Lower leg skin (tissue), 4 donors: ENCODE results near the gene TXNIP. TPM values are rescaled to one million over a fixed set of nuclear protein-coding genes. Genes with fewer than 3 reads are reported as not detected.
A peak's percentile ranks its signal among the peaks of the same experiment; 100 is the strongest.

ENCODE experiments used
- DNase-seq, 2 donors: peaks; one replicate each; pipeline ENCODE4 v3.0.0-alpha.2; 2019; ENCODE audit warnings: low spot score in 2 of 2
- H3K4me3 ChIP-seq: fragments of 200-600 bp; sonication (generic); 2 replicates; pipeline ENCODE4 v1.5.1; 2017; ENCODE audit warnings: mild to moderate bottlenecking, low read depth; ENCODE audit not compliant: poor library complexity, severe bottlenecking
- CTCF ChIP-seq, 3 donors: fragments of 450-650 bp; IDR thresholded peaks; one replicate each; pipeline ENCODE4 v1.5.1; 2016; ENCODE audit warnings: antibody characterized with exemption in 3 of 3, mild to moderate bottlenecking in 3 of 3, moderate library complexity in 2 of 3
- POLR2A ChIP-seq, 2 donors: fragments of 450-650 bp; IDR thresholded peaks; one replicate each; pipeline ENCODE4 v1.6.1; 2016 to 2017; ENCODE audit warnings: antibody characterized with exemption in 2 of 2, mild to moderate bottlenecking in 1 of 2, moderate library complexity in 1 of 2
- WGBS, 2 donors: methylation state at CpG; one replicate each; pipeline ENCODE4 v1.1.5; 2018; 5-methylcytosine and 5-hydroxymethylcytosine counted together
- intact Hi-C: fragments of 100-400 bp; cut with DNase I; formaldehyde crosslinking; loops from one replicate; pipeline ENCODE4 v1.15.0; 2023; ENCODE audit warnings: low total_unique reads
- total RNA-seq, 4 donors: library from RNA; depleted of rRNA; stranded (reverse); fragments of >200 nt; gene quantifications; one replicate each; pipeline ENCODE4 v1.1.0, GENCODE V29; 2016

Gene TXNIP
- total RNA-seq, 4 donors from 2014 or later = 2,445 to 6,877 (median 3,895) TPM

GRCh38 chr1:145985129-145985501 lies 11.3 kb downstream of the TXNIP start:
- no peak overlapping the region for H3K4me3 ChIP-seq
- WGBS, 2 donors = 40 to 41% methylated on average over 2 of the region's 2 CpGs
- TF ChIP-seq POLR2A (IDR thresholded peaks at IDR 0.05) (no peak), CTCF (IDR thresholded peaks at IDR 0.05) (no peak)
- intact Hi-C loops = no loop called here
- no peak for DNase-seq

- WGBS, 2 donors = 76 to 85% methylated on average over 12 of the region's 12 CpGs
- no peak overlapping the region for H3K4me3 ChIP-seq
- TF ChIP-seq POLR2A (IDR thresholded peaks at IDR 0.05) = no peak
- no peak for TF ChIP-seq CTCF (IDR thresholded peaks at IDR 0.05)
- DNase-seq = no peak
- intact Hi-C loops = no loop called here
Measured at GRCh38 chr1:145983960-145984830, 12.2 kb downstream of the TXNIP start.

- WGBS, 2 donors = 58 to 67% methylated on average over 1 of the region's 1 CpG
- TF ChIP-seq POLR2A (IDR thresholded peaks at IDR 0.05) = no peak
- TF ChIP-seq CTCF (IDR thresholded peaks at IDR 0.05) = no peak
- intact Hi-C loops = no loop called here
- H3K4me3 ChIP-seq = no peak overlapping the region
- no peak for DNase-seq
Measured at GRCh38 chr1:145983206-145983675, 13.1 kb downstream of the TXNIP start.

- intact Hi-C loops = no loop called here
- TF ChIP-seq CTCF (IDR thresholded peaks at IDR 0.05) = no peak
- TF ChIP-seq POLR2A (IDR thresholded peaks at IDR 0.05) = no peak
- no peak overlapping the region for H3K4me3 ChIP-seq
- 48 to 61% methylated on average over 6 of the region's 6 CpGs for WGBS, 2 donors
- no peak for DNase-seq
Measured at GRCh38 chr1:145982010-145982723, 14.2 kb downstream of the TXNIP start.

GRCh38 chr1:145980457-145980994 lies 15.9 kb downstream of the TXNIP start:
- no peak overlapping the region for H3K4me3 ChIP-seq
- 50 to 92% methylated on average over 1 of the region's 1 CpG for WGBS, 2 donors
- DNase-seq = peak in 1 of 2 donors; percentile 78
- intact Hi-C loops = no loop called here
- TF ChIP-seq POLR2A (IDR thresholded peaks at IDR 0.05) (no peak), CTCF (IDR thresholded peaks at IDR 0.05) (no peak)
